ENCODE data around the gene ANKRD9.
"Not testable (repeated sequence)": the region's sequence is repeated elsewhere in the genome, so short reads cannot be mapped to it uniquely, and the experiment has no call there.

ANKRD9 gene

DNA sequence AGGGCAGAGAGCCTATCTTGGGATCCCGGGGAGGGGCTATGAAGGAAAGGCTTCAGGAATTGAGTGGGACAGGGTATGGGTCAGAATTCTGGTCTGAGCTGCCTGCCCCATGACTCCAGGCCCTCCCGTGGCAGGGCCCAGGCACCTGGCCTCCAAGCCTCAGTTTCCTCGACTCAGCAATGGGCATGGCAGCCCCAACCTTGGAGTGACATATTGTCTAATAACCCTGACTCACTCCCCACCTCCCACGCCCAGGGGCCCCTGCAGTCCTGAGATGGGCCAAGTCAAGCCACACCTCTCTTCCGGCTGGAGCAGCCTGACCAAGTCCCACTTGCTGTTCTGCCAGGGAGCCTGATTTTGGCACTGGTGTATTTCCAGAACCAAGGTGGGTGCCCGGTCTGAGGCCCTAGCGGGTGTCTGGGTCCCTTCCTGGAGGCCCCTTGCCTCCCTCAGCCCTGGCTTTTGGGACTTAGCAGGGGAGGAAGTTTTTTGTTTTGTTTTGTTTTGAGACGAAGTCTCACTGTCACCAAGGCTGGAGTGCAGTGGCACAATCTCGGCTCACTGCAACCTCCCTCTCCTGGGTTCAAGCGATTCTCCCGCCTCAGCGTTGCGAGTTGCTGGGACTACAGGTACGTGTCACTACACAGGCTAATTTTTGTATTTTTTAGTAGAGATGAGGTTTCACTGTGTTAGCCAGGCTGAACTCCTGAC, 42.6 kb upstream of the ANKRD9 start:
- H3K4me3 ChIP-seq (ENCODE audit: low read length): peak overlapping the region; percentile 31
- peak; percentile 86 for DNase-seq (ENCODE audit: low read depth)
- TF ChIP-seq CTCF (IDR thresholded peaks at IDR 0.05; ENCODE audit: insufficient read depth, low read depth, low read length, missing control alignments): no peak

DNA sequence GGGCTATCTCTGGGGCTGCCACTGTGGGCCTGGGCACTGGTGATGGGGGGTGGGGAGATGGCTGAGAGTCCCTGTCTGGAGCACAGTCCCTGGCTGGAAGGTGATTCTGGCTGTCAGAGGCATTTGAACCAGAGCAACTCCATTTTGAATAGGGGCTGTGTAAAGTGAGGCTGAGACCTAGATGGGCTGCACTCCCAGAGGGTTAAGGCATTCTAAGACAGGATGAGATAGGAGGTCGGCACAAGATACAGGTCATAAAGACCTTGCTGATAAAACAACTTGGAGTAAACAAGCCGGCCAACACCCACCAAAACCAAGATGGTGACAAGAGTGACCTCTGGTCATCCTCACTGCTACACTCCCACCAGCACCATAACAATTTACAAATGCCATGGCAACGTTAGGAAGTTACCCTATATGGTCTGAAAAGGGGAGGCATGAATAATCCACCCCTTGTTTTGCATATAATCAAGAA, 41.4 kb upstream of the ANKRD9 start:
- H3K4me3 ChIP-seq (ENCODE audit: low read length); DNase-seq (ENCODE audit: low read depth): not testable (repeated sequence)

- no peak for DNase-seq (ENCODE audit: low read depth)
- TF ChIP-seq CTCF (IDR thresholded peaks at IDR 0.05; ENCODE audit: insufficient read depth, low read depth, low read length, missing control alignments): no peak
- no peak overlapping the region for H3K4me3 ChIP-seq (ENCODE audit: low read length)
Observed at GRCh38 chr14:102548616-102549240, 39.2 kb upstream of the ANKRD9 start.

GRCh38 chr14:102545461-102546265, 36.1 kb upstream of the ANKRD9 start:
- TF ChIP-seq CTCF (IDR thresholded peaks at IDR 0.05; ENCODE audit: insufficient read depth, low read depth, low read length, missing control alignments): no peak
- DNase-seq (ENCODE audit: low read depth): no peak
- H3K4me3 ChIP-seq (ENCODE audit: low read length): no peak overlapping the region

DNA sequence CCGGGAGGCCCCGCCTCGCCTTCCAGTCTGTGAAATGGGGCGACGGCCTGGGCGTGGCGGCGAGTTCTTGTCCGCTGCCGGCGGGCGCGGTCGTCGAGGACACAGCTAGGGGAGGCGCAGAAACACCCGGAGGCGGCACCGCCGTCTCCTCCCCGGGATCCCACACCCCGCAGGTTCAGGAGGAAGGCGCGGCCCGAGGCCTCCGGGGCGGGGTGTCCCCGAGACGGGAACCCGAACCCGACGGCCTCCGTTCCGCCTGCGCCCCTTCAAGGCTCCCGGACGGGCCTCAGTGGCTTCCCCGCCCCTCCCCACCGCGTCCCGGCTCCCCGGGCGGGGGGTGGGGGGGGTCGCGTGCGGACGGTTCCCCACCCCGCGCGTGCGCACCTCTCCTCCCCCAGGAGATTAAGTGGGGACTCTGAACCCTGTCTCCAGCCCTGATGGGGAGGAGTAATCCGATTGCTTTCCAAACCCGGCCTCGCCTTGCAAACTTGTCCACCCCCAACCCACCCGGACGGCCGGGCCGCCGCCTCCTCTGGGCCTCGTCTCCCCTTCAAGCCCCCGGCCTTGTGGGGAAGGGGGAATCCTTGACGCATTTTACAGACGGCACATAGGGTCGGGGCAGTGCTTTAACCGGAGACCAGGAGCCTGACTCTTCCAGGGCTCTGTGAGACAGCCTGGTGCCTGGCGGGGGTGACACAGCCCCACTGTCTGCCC, 35.3 kb upstream of the ANKRD9 start:
- DNase-seq (ENCODE audit: low read depth): no peak
- no peak overlapping the region for H3K4me3 ChIP-seq (ENCODE audit: low read length)
- no peak for TF ChIP-seq CTCF (IDR thresholded peaks at IDR 0.05; ENCODE audit: insufficient read depth, low read depth, low read length, missing control alignments)

- H3K4me3 ChIP-seq (ENCODE audit: low read length): no peak overlapping the region
- DNase-seq (ENCODE audit: low read depth): peak; percentile 45
- TF ChIP-seq CTCF (IDR thresholded peaks at IDR 0.05; ENCODE audit: insufficient read depth, low read depth, low read length, missing control alignments): no peak
Observed at GRCh38 chr14:102544046-102544746, 34.6 kb upstream of the ANKRD9 start.
